Neural cell (in vitro differentiated cells): ENCODE measurements around the gene GSS. TPM values are rescaled to one million over a fixed set of nuclear protein-coding genes. Genes with fewer than 3 reads are reported as not detected.

Experiments used
- H2AFZ ChIP-seq: fragments of 200-600, 300-800 bp; sonication (generic), shearing (Covaris generic); 2 replicates; pipeline ENCODE4 v1.6.0; 2014; ENCODE audit warnings: low read depth, mild to moderate bottlenecking, antibody characterized with exemption, low read length, moderate library complexity
- H3F3A ChIP-seq: fragments of 200-600 bp; shearing (Covaris generic); 2 replicates; pipeline ENCODE4 v1.6.1; 2016; ENCODE audit warnings: mild to moderate bottlenecking, moderate library complexity, mixed read lengths, antibody characterized with exemption, low read length; ENCODE audit not compliant: insufficient read depth, poor library complexity, severe bottlenecking
- H3K27ac ChIP-seq: fragments of 200-600, 300-800 bp; sonication (generic), shearing (Covaris generic); 2 replicates; pipeline ENCODE4 v1.5.1; 2014; ENCODE audit warnings: mild to moderate bottlenecking, low read length, moderate library complexity
- H3K27me3 ChIP-seq: fragments of 300-800, 200-600 bp; sonication (generic), shearing (Covaris generic); 2 replicates; pipeline ENCODE4 v1.6.0; 2014; ENCODE audit warnings: mild to moderate bottlenecking, low read depth, low read length, moderate library complexity; ENCODE audit not compliant: insufficient read depth
- H3K36me3 ChIP-seq: fragments of 300-800, 200-600 bp; sonication (generic), shearing (Covaris generic); 2 replicates; pipeline ENCODE4 v1.5.1; 2014; ENCODE audit warnings: mild to moderate bottlenecking, antibody characterized with exemption, low read length, moderate library complexity; ENCODE audit not compliant: insufficient read depth
- H3K4me2 ChIP-seq: fragments of 300-800, 200-600 bp; sonication (generic), shearing (Covaris generic); 2 replicates; pipeline ENCODE4 v1.6.0; 2014; ENCODE audit warnings: mild to moderate bottlenecking, low read length
- H3K4me3 ChIP-seq: fragments of 300-800, 200-600 bp; sonication (generic), shearing (Covaris generic); 2 replicates; pipeline ENCODE4 v1.5.1; 2014; ENCODE audit warnings: mild to moderate bottlenecking, low read length, moderate library complexity
- H3K79me2 ChIP-seq: fragments of 200-600 bp; shearing (Covaris generic); replicated peaks from 2 replicates; pipeline ENCODE4 v1.6.0; 2014; ENCODE audit warnings: mild to moderate bottlenecking, low read length, moderate library complexity; ENCODE audit not compliant: insufficient read depth
- H3K9ac ChIP-seq: fragments of 300-800, 200-600 bp; sonication (generic), shearing (Covaris generic); 2 replicates; pipeline ENCODE4 v1.6.1; 2016; ENCODE audit warnings: mild to moderate bottlenecking, low read length, mixed read lengths
- H3K9me2 ChIP-seq: fragments of 200-600 bp; shearing (Covaris generic); 2 replicates; pipeline ENCODE4 v1.6.1; 2016; ENCODE audit warnings: mild to moderate bottlenecking, low read length, mixed read lengths; ENCODE audit not compliant: insufficient read depth
- H3K9me3 ChIP-seq: fragments of 200-600, 300-800 bp; sonication (generic), shearing (Covaris generic); 2 replicates; pipeline ENCODE4 v1.6.1; 2016; ENCODE audit warnings: mild to moderate bottlenecking, mixed run types, low read length, moderate library complexity, mixed read lengths
- H4K20me1 ChIP-seq: fragments of 200-600 bp; shearing (Covaris generic); 2 replicates; pipeline ENCODE4 v1.6.1; 2016; ENCODE audit warnings: mild to moderate bottlenecking, mixed run types; ENCODE audit not compliant: insufficient read depth
- CTCF ChIP-seq: fragments of 450-650 bp; IDR thresholded peaks from 2 replicates; pipeline ENCODE4 v1.5.1; 2014; ENCODE audit warnings: antibody characterized with exemption, mild to moderate bottlenecking, moderate library complexity; ENCODE audit not compliant: poor library complexity, severe bottlenecking
- EP300 ChIP-seq: fragments of 450-650 bp; conservative IDR thresholded peaks from 2 replicates; pipeline ENCODE4 v1.6.1; 2014; ENCODE audit warnings: antibody characterized with exemption, mild to moderate bottlenecking, moderate library complexity; ENCODE audit not compliant: poor library complexity, severe bottlenecking
- EZH2 ChIP-seq: fragments of 200-600, 300-800 bp; shearing (Covaris generic), sonication (generic); IDR thresholded peaks from 2 replicates; pipeline ENCODE4 v1.6.1; 2014; ENCODE audit warnings: antibody characterized with exemption, low read length, borderline replicate concordance, mild to moderate bottlenecking; ENCODE audit not compliant: insufficient read depth, poor library complexity, severe bottlenecking
- MXI1 ChIP-seq: fragments of 450-650 bp; conservative IDR thresholded peaks from 2 replicates; pipeline ENCODE4 v1.6.1; 2014; ENCODE audit warnings: antibody characterized with exemption, mild to moderate bottlenecking; ENCODE audit not compliant: poor library complexity, severe bottlenecking
- POLR2AphosphoS5 ChIP-seq: IDR thresholded peaks from 2 replicates; pipeline ENCODE4 v1.6.1; 2012
- RAD21 ChIP-seq: fragments of 450-650 bp; conservative IDR thresholded peaks from 2 replicates; pipeline ENCODE4 v1.6.1; 2014; ENCODE audit warnings: antibody characterized with exemption, mild to moderate bottlenecking, moderate library complexity
- REST ChIP-seq: IDR thresholded peaks from 2 replicates; pipeline ENCODE4 v1.6.1; 2012; ENCODE audit warnings: borderline replicate concordance
- SMC3 ChIP-seq: fragments of 450-650 bp; conservative IDR thresholded peaks from 2 replicates; pipeline ENCODE4 v1.6.1; 2014; ENCODE audit warnings: antibody characterized with exemption, mild to moderate bottlenecking, moderate library complexity; ENCODE audit not compliant: poor library complexity
- TAF1 ChIP-seq: IDR thresholded peaks from 2 replicates; pipeline ENCODE4 v1.6.1; 2012; ENCODE audit warnings: low read depth
- polyA plus RNA-seq: library from polyadenylated mRNA; depleted of rRNA; stranded (reverse); fragments of >200 nt; gene quantifications from 2 replicates; pipeline ENCODE4 v1.2.3, GENCODE V29; 2014

GSS gene
- polyA plus RNA-seq, 1 donor from 2014 or later = 173 TPM

- Histone ChIP-seq H3K27ac (no peak overlapping the region), H3K4me3 (no peak overlapping the region), H3K79me2 (no peaks in the 10 kb centered on the region), H3K9me2 (no peaks in the 10 kb centered on the region), H3K9me3 (no peaks in the 10 kb centered on the region), H2AFZ (no peak overlapping the region), H3F3A (no peaks in the 10 kb centered on the region), H3K36me3 (no peaks in the 10 kb centered on the region), H4K20me1 (no peaks in the 10 kb centered on the region), H3K4me2 (no peak overlapping the region), H3K9ac (no peak overlapping the region), H3K27me3 (no peaks in the 10 kb centered on the region)
- TF ChIP-seq TAF1 (no peak), MXI1 (no peak), POLR2AphosphoS5 (no peak), REST (no peak), EZH2 (no peak), EP300 (no peak), RAD21 (no peak), SMC3 (no peak), CTCF (no peak)
Observed at GRCh38 chr20:35000922-35001595, 45.5 kb upstream of the GSS start.

GRCh38 chr20:35000311-35000921, 44.8 kb upstream of the GSS start:
- Histone ChIP-seq H2AFZ (no peak overlapping the region), H3K9ac (no peak overlapping the region), H3K27me3 (no peaks in the 10 kb centered on the region), H3K79me2 (no peaks in the 10 kb centered on the region), H3K9me2 (no peaks in the 10 kb centered on the region), H3F3A (no peaks in the 10 kb centered on the region), H3K4me2 (no peak overlapping the region), H3K27ac (no peak overlapping the region), H4K20me1 (no peaks in the 10 kb centered on the region), H3K4me3 (no peak overlapping the region), H3K36me3 (no peaks in the 10 kb centered on the region), H3K9me3 (no peaks in the 10 kb centered on the region)
- TF ChIP-seq POLR2AphosphoS5 (no peak), SMC3 (no peak), MXI1 (no peak), EP300 (no peak), RAD21 (no peak), REST (no peak), TAF1 (no peak), EZH2 (no peak), CTCF (no peak)
